ENCODE data around the gene RHO. TPM values are rescaled to one million over a fixed set of nuclear protein-coding genes. Genes with fewer than 3 reads are reported as not detected.

The RHO gene
- total RNA-seq, 2 donors from 2014 or later: 0.22 to 0.26 TPM

GRCh38 chr3:129552287-129553050, 24.0 kb downstream of the RHO start:
- H3K9ac ChIP-seq (ENCODE audit: extremely low read depth, low read length, poor library complexity, severe bottlenecking): no peak overlapping the region
- Mint-ChIP-seq H3K4me1 (peaks cover 34% of the 10 kb centered on the region), H3K27me3 (ENCODE audit: insufficient read depth) (no peaks in the 10 kb centered on the region), H3K9me3 (no peaks in the 10 kb centered on the region), H3K27ac (peak overlapping the region; percentile 5), H3K36me3 (ENCODE audit: low read depth) (peaks cover 13% of the 10 kb centered on the region), H3K4me3 (no peak overlapping the region)
- peaks cover 4% of the 10 kb centered on the region for H3K4me1 ChIP-seq (ENCODE audit: control insufficient read depth, insufficient read depth, low read length)
- 70 to 80% methylated on average over 5 to 10 of the region's 10 CpGs for WGBS, 2 experiments (ENCODE audit: insufficient coverage in 1 of 2, insufficient read length in 1 of 2)
- no peak overlapping the region for H3K27ac ChIP-seq (ENCODE audit: low read depth, low read length)
- TF ChIP-seq, protein P1, sequence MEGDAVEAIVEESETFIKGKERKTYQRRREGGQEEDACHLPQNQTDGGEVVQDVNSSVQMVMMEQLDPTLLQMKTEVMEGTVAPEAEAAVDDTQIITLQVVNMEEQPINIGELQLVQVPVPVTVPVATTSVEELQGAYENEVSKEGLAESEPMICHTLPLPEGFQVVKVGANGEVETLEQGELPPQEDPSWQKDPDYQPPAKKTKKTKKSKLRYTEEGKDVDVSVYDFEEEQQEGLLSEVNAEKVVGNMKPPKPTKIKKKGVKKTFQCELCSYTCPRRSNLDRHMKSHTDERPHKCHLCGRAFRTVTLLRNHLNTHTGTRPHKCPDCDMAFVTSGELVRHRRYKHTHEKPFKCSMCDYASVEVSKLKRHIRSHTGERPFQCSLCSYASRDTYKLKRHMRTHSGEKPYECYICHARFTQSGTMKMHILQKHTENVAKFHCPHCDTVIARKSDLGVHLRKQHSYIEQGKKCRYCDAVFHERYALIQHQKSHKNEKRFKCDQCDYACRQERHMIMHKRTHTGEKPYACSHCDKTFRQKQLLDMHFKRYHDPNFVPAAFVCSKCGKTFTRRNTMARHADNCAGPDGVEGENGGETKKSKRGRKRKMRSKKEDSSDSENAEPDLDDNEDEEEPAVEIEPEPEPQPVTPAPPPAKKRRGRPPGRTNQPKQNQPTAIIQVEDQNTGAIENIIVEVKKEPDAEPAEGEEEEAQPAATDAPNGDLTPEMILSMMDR (conservative IDR thresholded peaks at IDR 0.05): peak; percentile 41
- no peaks in the 10 kb centered on the region for H3K9me3 ChIP-seq (ENCODE audit: control insufficient read depth, low read length)
- H3K4me3 ChIP-seq (ENCODE audit: low read length): no peak overlapping the region
- H3K27me3 ChIP-seq (ENCODE audit: control insufficient read depth, insufficient read depth, low read length, poor library complexity, severe bottlenecking): no peaks in the 10 kb centered on the region
- peak; percentile 76 for DNase-seq
- no peaks in the 10 kb centered on the region for H3K36me3 ChIP-seq (ENCODE audit: control insufficient read depth, insufficient read depth, low read length)

DNA sequence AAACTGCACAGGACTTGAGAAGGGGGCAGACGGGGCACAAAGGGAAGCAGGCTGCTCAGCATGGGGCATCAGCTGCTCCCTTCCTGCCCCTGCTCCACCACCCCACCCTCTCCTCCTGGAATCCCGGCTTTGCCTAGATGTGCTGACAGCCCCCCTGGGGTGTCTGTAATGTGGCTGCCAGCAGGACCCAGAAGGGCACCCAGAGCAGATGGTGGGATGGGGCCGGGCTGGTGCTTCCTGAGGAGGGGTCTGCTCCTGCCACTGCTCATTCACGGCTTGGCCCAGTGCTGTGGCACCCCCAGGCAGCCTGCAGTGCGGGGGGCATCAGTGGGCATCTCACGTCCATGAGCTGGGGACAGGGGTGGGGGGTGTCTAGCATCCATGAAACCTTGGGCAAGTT, 24.7 kb downstream of the RHO start:
- Mint-ChIP-seq H3K9me3 (no peaks in the 10 kb centered on the region), H3K36me3 (ENCODE audit: low read depth) (peaks cover 18% of the 10 kb centered on the region), H3K27ac (no peak overlapping the region), H3K4me1 (peaks cover 34% of the 10 kb centered on the region), H3K4me3 (no peak overlapping the region), H3K27me3 (ENCODE audit: insufficient read depth) (no peaks in the 10 kb centered on the region)
- no peaks in the 10 kb centered on the region for H3K36me3 ChIP-seq (ENCODE audit: control insufficient read depth, insufficient read depth, low read length)
- WGBS, 2 experiments (ENCODE audit: insufficient coverage in 1 of 2, insufficient read length in 1 of 2): 85% methylated on average over 3 to 6 of the region's 6 CpGs
- peaks cover 4% of the 10 kb centered on the region for H3K4me1 ChIP-seq (ENCODE audit: control insufficient read depth, insufficient read depth, low read length)
- TF ChIP-seq, protein P1 (conservative IDR thresholded peaks at IDR 0.05): no peak
- no peak overlapping the region for H3K9ac ChIP-seq (ENCODE audit: extremely low read depth, low read length, poor library complexity, severe bottlenecking)
- DNase-seq: no peak
- H3K4me3 ChIP-seq (ENCODE audit: low read length): no peak overlapping the region
- H3K27me3 ChIP-seq (ENCODE audit: control insufficient read depth, insufficient read depth, low read length, poor library complexity, severe bottlenecking): no peaks in the 10 kb centered on the region
- no peaks in the 10 kb centered on the region for H3K9me3 ChIP-seq (ENCODE audit: control insufficient read depth, low read length)
- no peak overlapping the region for H3K27ac ChIP-seq (ENCODE audit: low read depth, low read length)

DNA sequence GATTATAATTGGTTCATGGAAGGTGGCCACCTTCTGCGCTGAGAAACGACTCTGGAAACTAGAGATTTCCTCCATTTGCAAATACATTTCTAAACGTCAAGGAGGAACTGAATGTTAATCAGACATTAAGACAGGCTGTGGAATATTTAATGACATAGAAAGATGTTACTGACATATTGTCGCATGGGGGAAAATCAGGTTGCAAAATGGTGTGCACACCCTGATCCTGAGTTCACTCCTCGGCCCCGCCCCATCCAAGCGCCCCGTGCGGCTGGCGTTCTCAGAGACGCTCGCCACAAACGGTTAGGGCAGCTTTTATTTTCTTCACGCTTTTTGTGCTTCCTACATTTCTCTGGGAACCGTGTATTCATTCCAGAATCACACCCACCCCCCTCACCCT, 25.3 kb downstream of the RHO start:
- Mint-ChIP-seq H3K4me3 (no peak overlapping the region), H3K4me1 (peaks cover 34% of the 10 kb centered on the region), H3K27ac (no peak overlapping the region), H3K27me3 (ENCODE audit: insufficient read depth) (no peaks in the 10 kb centered on the region), H3K36me3 (ENCODE audit: low read depth) (peaks cover 21% of the 10 kb centered on the region), H3K9me3 (no peaks in the 10 kb centered on the region)
- Histone ChIP-seq H3K27me3 (ENCODE audit: control insufficient read depth, insufficient read depth, low read length, poor library complexity, severe bottlenecking) (no peaks in the 10 kb centered on the region), H3K9me3 (ENCODE audit: control insufficient read depth, low read length) (no peaks in the 10 kb centered on the region), H3K36me3 (ENCODE audit: control insufficient read depth, insufficient read depth, low read length) (no peaks in the 10 kb centered on the region), H3K4me1 (ENCODE audit: control insufficient read depth, insufficient read depth, low read length) (peaks cover 4% of the 10 kb centered on the region), H3K4me3 (ENCODE audit: low read length) (no peak overlapping the region), H3K9ac (ENCODE audit: extremely low read depth, low read length, poor library complexity, severe bottlenecking) (no peak overlapping the region), H3K27ac (ENCODE audit: low read depth, low read length) (peak overlapping the region; percentile 1)
- TF ChIP-seq, protein P1 (conservative IDR thresholded peaks at IDR 0.05): no peak
- DNase-seq: no peak
- WGBS, 2 experiments (ENCODE audit: insufficient coverage in 1 of 2, insufficient read length in 1 of 2): 83 to 89% methylated on average over 5 to 15 of the region's 15 CpGs
